HT1080 (cell line): ENCODE data around the gene TBC1D22B. TPM values are rescaled to one million over a fixed set of nuclear protein-coding genes. Genes with fewer than 3 reads are reported as not detected.

ENCODE experiments used
- DNase-seq: peaks from one replicate; pipeline ENCODE4 v3.0.0-alpha.2; 2015; ENCODE audit warnings: low read depth
- total RNA-seq: library from RNA; depleted of rRNA; stranded (reverse); fragments of >200 nt; shearing (Covaris generic); gene quantifications from 2 replicates; pipeline ENCODE4 v1.2.3, GENCODE V29; 2014

The TBC1D22B gene
- total RNA-seq, 1 experiment from 2014 or later = 8.3 TPM

DNA sequence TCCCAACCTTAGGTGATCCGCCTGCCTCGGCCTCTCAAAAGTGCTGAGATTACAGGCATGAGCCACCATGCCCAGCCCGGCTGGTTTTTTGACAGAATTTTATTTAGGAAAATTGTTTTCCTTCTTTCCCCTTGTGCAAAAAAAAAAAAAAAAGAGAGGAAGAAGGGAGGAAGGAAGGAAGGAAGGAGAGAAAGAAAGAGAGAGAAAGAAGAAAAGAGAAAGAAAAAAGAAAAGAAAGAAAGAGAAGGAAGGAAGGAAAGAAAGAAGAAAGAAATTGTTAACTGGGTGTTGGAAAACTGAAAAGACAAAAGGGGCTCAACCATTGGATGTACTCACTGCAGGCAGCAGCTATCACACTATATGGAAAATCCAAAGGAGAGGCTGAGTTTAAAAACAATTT lies 94.8 kb downstream of the TBC1D22B start:
- DNase-seq = no peak

DNA sequence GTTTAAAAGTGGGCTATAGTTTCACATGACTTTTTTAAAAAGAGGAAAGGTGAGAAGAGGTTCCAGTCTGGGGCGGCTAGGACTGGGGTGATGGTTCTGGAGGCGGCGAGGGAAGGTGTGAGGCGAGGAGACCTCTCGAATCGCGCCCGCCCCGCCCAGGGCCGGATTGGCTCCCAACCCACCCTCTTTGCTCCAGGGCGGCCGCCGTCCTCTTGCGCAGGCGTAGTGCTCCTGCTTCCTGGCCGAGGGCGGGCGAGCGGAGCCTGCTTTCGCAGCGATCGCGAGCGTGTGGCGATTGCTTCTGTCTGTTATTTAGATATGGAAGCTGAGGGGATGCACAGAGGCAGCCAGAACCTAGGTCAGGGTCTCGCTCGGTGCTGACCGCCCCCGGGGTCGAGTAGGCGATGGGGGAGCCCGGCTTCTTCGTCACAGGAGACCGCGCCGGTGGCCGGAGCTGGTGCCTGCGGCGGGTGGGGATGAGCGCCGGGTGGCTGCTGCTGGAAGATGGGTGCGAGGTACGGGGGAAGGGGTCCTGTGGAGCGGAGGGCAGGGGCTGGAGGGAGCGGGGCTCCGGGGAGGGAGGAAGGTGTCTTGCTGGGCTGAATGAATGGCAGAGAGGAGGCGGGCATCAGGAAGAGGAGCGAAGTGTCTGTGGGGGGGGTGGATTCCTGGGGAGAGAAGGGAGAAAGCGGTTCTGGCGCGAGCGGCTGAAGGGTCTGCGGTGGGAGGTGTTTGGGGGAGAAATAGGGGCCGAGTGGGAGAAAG lies 96.4 kb downstream of the TBC1D22B start, which contains the start of gene RNF8:
TSS of gene RNF8 (plus strand) at position 223 of the 765 bp plus-strand sequence. CDS start at position 405, 182 bp downstream.
- DNase-seq = peak; percentile 87

DNA sequence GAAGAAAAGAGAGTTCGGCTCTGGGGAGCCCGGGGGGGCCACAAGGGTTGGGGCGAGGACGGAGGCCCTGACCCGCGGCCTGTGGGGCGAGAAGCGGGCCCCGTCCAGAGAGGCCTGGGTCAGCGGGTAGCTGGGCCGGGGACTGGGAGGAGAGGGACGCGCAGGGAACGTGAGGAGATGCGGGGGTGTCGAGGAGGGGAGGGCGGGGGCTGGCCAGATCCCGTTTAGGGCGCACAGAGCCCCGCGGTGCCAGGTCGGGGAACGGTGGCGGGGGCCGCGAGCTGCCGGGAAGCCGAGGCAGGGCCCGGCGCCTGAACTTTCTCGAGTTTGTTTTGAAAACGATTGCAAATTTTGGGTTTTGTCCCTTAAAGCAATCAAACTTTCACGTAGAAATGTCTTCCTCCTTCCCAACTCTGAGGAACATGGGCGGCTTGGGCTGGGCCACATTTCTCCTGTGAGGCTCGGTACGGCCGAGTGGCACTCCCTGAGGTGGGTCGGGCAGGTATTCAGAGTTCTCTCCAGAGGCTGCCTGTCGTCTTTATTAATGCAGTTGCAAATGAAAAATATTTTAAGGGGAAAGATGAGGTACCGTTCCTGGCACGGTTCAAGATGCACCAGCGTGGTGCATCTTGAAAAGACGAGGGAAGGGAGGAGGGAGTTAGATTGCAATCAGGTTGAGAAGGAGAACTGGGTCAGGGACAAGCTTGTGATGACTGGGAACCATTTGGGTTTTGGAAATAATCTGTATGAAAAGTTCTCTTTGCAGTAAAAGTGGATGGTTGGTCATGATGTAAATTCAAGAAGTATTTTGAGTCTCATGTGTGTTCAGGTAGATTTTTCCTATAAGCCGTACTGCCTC lies 97.2 kb downstream of the TBC1D22B start:
- no peak for DNase-seq

DNA sequence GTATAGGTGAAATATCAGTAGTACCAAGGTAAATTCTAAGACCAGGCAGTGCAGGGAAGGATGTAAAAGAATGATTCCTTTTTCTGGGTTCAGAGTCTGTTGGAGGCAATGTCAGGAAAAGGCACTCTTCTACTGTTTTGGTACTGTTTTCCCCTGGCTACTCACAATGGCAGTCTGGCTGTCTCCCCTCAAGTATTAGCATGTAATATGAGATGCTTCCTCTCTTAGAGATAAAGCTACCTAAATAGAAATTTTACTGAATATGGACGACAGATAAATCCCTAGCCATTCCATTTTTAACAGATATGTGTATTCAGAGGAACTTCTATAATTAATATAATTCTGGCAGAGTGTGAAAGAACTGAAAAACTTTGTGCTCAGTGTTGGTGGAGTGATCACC lies 99.7 kb downstream of the TBC1D22B start:
- DNase-seq = no peak

DNA sequence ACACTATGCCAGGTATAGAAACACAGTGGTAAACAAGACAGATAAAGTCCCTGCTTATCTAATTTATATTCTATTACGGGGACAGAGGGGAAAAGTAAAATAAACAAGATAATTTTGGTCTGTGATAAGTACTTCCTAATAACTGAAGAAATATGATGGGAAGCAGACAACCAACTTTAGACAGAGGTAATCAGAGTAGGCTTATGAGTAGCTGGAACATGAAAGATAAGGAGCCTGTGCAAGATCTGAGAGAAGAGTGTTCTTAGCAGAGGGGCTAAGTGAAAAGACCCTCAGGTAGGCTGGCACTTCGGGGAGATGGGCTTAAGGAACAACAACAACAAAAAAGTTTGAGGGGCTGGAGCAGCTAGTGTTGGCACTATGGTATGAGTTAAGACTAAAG lies 100.3 kb downstream of the TBC1D22B start:
- no peak for DNase-seq

DNA sequence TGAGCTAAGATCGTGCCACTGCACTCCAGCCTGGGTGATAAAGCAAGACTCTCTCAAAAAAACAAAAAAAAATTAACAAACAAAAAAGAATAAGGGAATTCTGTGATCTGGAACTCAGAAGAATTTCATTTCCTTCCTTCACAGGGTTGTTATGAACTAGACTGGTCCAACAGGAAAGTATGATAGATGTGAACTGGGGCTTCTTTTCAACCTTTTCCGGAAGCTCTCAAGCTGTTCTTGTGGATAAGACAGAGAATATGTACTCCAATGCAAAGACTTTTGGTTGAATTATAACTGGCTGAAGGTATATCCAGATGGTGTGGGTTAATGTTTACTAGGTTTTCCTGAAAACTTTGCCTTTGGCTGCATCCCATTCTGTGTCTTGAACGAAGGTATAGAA lies 101.5 kb downstream of the TBC1D22B start:
- no peak for DNase-seq

DNA sequence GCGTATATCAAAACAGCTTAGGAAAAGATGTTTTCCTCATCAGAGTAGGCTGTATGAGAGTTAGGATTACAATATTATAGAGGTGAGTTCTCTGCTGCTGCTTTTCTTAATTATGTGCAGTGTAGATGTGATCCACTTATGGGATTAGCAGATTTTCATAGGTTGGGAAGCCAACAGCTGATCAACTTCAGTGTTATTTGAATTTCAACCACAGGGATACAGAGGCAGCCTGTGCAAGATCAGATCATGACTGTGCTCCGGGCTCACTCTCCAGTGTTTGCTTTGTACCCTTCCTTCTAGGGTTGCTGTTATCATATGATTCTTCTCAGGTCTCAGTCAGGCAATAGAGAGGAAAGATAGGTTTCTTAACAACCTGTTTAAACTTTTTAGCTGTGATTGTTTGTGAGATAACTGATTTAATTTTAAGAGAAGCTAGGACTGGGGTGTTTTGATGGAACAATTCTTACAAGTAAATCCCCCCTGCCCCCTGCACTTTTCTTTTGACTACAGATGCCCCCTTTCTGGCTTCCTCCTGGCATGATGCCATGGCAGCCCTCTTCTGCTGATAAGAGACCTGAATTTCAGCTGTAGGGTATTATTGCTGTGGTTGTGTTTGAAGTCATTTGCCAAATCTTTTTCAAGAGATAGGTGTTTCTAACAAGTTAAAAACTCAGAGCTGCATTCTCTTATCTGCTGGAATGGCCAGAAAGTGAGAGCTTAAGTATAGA lies 104.7 kb downstream of the TBC1D22B start:
- DNase-seq = no peak

DNA sequence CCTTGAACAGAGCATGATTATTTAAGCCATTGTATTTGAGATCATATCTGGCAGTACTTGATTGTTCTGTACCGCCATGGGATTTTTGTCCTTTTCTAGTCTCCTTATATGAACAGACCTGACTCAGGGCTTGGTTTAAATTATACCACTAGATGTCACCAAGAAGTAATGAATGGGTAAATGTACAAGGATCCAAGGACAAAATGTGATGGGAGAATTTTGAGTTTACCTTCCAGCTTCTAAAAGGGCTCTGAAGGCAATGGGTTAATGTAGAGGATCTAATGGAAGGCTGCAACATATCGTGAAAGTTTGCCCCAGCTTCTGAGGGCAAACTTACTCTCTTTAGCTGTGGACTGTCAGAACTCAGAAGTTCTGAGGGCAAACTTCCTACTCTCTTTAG lies 108.2 kb downstream of the TBC1D22B start:
- no peak for DNase-seq

DNA sequence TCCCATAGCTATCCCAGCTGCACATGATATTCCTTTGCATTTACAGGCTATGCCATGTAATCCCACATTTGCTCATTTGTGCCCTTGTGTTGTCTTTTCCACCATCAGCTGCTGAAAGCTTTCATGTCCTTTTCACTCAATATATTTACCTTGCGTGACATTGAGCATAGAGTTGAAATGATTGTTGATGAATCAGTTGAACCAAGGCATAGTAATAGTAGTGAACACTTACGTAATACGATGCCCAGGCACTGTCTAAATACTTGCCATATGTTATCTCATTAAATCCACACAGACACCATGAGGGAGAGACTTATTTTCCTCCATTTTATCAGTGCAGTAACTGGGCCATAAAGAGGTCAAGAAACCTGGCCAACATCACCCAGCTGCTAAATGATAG lies 109.3 kb downstream of the TBC1D22B start:
- no peak for DNase-seq

DNA sequence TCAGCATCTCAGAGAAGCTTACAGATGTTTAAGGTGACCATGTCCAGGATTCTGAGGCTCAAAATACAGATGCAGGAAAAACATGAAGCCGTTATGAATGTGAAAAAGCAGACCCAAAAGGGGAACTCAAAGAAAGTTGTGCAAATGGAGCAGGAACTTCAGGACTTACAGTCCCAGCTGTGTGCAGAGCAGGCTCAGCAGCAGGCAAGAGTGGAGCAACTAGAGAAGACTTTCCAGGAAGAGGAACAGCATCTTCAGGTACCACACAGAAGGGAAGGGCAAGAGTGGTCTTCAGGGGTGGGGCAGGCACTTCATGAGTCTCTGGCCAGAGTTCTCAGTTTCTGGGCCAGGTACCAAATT lies 111.4 kb downstream of the TBC1D22B start:
- no peak for DNase-seq

DNA sequence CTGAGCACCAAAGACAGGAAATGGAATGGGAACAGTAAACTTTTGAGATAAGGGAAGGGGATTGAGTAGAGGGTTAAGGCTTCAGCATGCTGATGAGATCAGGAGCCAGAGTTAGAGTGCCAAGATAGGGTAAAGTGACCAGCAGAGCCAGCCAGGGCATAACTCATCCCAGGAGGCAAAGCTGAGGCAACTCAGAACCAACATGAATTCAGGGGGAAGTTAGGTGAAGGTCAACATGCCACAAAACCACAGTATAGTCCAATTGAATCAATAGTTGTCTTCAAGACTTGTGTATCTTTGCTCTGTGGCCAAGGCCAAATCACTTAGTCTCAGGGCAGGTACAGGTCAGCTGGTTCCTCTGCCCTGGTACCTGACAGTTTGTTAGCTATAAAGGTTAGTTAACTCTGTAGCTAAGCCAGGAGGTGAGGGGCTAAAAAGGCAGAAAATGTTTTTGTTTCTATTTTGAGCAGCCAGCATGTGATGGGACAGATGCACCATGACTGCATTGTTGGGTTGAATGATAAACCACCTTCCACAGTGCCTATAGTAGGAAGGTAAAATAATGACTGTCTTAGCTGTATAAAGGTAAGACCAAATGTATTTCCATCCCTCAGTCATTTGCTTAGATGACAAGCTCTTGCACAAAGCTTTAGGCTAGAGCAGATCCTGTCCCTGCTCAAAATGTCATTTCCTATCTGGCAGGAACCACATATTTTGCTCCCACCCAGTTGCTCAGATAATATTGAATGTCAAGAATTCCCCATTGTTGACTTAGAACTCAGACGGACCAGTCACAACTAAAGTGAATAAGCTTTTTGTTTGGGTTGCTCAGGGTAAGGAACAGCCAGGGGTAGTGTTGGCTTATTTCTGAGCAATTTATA lies 112.0 kb downstream of the TBC1D22B start:
- DNase-seq = peak; percentile 6

DNA sequence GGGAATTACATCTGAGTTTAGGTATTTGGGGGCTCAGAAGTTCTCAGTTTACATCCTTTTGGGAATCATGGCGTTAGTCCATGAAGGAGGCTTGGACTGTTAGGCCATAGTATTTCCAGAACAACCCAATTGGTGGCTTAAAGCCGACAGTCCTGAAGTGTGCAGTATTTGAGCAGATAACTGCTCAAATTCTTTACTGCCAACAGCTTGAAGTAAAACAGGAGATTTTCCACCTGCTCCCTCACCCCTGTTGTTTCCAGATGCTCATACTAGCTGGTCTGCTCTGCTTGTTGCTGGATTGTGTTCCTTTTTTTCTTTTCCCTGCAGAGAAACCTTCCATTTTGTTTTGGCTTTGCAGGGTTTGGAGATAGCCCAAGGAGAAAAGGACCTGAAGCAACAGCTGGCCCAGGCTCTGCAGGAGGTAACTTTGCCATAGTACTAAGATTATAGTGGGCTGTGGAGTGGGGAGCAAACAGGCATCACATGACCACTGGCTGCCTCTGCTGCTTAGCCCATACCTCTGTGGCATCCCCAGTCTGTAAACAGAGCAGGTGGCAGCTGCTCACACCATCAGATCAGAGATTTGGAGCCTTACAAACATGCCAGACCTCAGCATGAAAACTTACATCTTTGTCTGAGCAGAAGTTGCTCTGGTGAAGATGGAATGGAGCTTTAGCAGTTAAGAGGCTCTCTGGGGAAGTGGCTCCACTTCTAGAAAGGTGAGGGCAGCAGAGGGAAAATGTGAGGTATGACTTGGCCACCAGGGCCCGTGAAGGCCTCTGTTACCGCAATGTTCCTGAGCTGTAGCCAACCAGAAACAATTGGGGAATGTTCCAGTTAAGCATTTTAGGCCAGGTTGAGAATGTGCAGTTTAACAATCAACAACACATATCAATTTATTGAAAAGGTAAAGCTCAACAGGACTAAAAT lies 113.8 kb downstream of the TBC1D22B start:
- no peak for DNase-seq

DNA sequence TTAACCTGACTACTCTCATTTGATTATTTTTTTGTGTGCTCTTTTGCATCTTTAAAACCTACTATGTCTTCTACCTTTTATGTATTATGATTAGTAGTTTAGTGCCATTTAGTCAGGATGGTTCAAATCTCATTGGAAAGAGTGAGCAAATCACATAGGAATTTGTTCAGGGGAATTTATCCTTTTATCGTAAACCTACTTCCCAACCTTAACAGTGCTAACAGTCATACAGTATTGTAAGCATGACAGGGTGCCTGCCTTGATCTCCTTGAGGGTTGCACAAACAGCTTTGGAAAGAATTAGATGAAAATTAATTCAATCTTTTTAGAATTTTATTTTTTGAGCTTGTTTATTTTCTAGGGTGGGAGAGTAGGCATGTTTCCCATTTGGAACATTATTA lies 114.5 kb downstream of the TBC1D22B start:
- no peak for DNase-seq

DNA sequence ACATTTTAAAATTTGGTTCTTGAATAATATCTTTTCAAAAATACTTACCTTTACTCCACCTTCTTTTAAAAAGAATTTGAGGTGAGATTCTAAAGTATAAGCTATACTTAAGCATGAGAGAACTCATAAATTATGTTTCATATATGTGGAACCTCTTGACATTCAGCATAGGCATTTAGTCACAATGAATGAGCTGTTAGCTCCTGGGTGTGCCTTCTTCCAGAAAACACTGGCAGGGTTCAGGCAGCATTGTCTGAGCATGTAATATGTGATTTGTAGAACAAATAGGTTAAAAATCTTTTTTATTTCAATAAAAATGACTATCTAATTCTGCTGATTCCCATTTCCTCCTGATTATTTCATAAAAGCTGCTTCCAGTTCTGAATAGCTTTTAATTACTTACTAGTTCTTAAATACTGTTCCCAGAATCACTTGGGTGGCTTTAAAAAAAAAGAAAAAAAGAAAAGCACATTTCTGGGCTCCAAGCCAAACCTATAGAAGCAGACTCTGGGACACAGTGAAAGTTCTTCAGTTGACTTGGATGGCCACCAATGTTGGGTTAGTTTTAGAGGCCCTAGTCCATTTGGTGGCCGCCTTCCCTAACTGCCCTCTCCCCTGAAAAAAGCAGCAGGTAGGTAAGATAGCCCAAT lies 116.4 kb downstream of the TBC1D22B start:
- DNase-seq = no peak

DNA sequence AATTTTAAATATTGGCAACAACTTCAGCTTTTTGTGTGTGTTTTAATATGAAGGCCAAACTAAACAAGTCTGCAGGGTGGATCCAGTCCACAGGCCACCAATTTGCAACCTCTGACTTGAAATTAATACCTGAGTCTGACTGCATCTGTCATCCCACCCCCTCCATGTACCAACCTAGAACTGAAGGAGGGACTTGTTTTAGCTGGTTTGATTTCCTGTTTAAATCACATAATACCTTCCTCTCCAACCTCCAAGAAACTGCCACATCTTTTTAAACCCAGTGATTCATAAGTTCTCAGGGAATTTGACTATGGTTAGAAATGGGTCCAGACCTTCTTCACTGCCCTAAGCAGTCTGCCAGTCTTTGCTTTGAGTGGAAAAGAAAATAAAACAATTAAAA lies 117.8 kb downstream of the TBC1D22B start:
- DNase-seq = no peak

DNA sequence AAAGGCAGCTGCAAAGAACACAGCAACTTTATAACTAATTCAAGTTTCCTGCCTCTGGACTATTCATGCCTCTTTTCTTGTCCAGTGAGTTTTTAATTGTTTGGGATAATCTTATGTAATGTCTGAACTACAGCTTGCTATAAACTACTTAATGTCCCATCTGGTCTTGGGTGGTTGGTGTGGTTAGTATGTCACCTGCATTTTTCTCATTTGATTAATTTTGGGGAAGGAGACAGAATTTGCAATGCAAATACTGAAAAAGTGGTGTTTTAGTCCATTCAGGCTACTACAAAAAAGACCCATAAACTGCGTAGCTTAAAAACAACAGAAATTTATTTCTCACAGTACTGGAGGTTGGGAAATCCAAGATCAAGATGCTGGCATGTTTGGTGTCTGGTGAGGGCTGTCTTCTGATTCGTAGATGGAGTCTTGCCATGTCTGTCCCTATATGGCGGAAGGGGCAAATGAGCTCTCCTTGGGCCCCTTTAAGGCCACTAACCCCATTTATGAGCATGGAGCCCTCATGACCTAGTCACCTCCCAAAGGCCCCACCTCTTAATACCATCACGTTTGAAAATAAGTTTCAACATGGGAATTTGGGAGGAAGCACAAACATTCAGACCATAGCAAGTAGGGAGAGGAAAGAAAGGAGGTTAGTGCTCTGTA lies 118.6 kb downstream of the TBC1D22B start:
- no peak for DNase-seq

DNA sequence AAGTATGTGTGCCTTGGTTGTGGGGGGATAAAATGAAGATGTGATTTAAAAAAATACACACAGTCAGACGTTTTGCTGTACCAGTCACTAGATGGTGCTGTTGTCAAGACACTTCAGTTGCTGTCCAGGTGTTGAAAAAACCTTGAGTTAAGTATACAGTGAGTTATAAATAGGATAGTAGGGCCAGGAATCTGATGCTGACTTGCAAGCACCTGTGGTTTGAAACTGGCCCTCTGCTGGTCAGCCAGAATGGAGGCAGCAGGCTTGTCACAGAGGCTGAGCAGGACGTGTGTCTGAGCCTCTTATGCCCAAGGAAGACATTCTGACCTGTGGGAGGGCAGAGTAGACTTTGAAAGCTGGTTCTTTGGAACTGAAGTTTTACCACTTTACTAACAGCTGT lies 124.0 kb downstream of the TBC1D22B start:
- DNase-seq = peak; percentile 56
